ENCODE data around the gene OR7E24.
"Not testable (repeated sequence)": the region's sequence is repeated elsewhere in the genome, so short reads cannot be mapped to it uniquely, and the experiment has no call there.

Gene OR7E24

DNA sequence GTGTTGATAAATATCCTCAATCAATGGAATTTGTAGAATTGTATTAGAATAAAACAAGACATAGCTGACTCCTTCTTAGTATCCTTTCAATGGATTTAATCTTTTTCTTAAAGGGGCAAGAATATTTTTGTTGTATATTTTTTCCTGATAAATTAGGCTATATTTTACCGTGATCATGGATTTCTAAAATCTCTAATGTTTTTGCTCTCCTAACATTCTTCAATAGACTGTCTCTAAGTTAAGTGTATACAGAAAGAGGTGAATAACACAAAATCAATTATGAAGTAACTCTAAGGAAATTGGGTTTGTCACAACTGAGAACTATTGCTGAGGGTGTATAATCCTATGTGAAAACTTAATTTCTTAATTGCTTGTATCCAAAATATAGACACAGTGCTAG lies at the start of gene OR7E24:
Gene OR7E24 (plus strand): TSS at position 301 of the 400 bp plus-strand sequence. CDS start 114 bp downstream, outside the sequence.
- H3K4me3 ChIP-seq (ENCODE audit: low read length): no peak within 1 kb of the TSS
- TF ChIP-seq ZNF274 (IDR thresholded peaks at IDR 0.05; ENCODE audit: low read depth, low read length): no peak

- H3K4me3 ChIP-seq (ENCODE audit: low read length): no peak overlapping the region
- TF ChIP-seq ZNF274 (IDR thresholded peaks at IDR 0.05; ENCODE audit: low read depth, low read length): no peak
These were observed 45.1 kb upstream of the OR7E24 start for GRCh38 chr19:9205501-9206113.

GRCh38 chr19:9219489-9219888 lies 31.2 kb upstream of the OR7E24 start, which contains the start of gene OR7D4:
Gene OR7D4 (minus strand): TSS chr19:9219589. CDS start chr19:9214837, 4,752 bp downstream.
- no peak for TF ChIP-seq ZNF274 (IDR thresholded peaks at IDR 0.05; ENCODE audit: low read depth, low read length)
- no peak within 1 kb of the TSS for H3K4me3 ChIP-seq (ENCODE audit: low read length)

DNA sequence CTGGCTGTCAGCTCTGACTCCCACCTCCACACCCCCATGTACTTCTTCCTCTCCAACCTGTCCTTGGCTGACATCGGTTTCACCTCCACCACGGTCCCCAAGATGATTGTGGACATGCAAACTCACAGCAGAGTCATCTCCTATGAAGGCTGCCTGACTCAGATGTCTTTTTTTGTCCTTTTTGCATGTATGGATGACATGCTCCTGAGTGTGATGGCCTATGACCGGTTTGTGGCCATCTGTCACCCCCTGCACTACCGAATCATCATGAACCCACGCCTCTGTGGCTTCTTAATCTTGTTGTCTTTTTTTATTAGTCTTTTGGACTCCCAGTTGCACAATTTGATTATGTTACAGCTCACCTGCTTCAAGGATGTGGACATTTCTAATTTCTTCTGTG lies 506 bp downstream of the OR7E24 start:
- H3K4me3 ChIP-seq (ENCODE audit: low read length): no peak overlapping the region
- TF ChIP-seq ZNF274 (IDR thresholded peaks at IDR 0.05; ENCODE audit: low read depth, low read length): no peak

DNA sequence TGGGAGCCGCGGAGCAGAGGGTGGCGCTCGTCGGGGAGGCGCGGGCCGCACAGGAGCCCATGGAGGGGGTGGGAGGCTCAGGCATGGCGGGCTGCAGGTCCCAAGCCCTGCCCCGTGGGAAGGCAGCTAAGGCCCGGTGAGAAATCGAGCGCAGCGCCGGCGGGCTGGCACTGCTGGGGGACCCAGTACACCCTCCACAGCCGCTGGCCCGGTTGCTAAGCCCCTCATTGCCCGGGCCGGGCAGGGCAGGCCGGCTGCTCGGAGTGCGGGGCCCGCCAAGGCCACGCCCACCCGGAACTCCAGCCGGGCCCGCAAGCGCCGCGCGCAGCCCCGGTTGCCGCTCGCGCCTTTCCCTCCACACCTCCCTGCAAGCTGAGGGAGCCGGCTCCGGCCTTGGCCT lies 32.8 kb downstream of the OR7E24 start:
- not testable (repeated sequence) for H3K4me3 ChIP-seq (ENCODE audit: low read length)

GRCh38 chr19:9289231-9289884 lies 38.6 kb downstream of the OR7E24 start:
- TF ChIP-seq ZNF274 (IDR thresholded peaks at IDR 0.05; ENCODE audit: low read depth, low read length): no peak
- no peak overlapping the region for H3K4me3 ChIP-seq (ENCODE audit: low read length)

GRCh38 chr19:9295411-9295849 lies 44.7 kb downstream of the OR7E24 start:
- TF ChIP-seq ZNF274 (IDR thresholded peaks at IDR 0.05; ENCODE audit: low read depth, low read length): peak; percentile 89
- no peak overlapping the region for H3K4me3 ChIP-seq (ENCODE audit: low read length)

- no peak for TF ChIP-seq ZNF274 (IDR thresholded peaks at IDR 0.05; ENCODE audit: low read depth, low read length)
- H3K4me3 ChIP-seq (ENCODE audit: low read length): no peak overlapping the region
These were observed 45.6 kb downstream of the OR7E24 start for GRCh38 chr19:9296336-9296735.
